Measurements from ENCODE around the gene CANT1. TPM values are rescaled to one million over a fixed set of nuclear protein-coding genes. Genes with fewer than 3 reads are reported as not detected.

CANT1 gene
- total RNA-seq, 4 donors from 2014 or later = 9.2 to 40.6 (median 21.5) TPM

DNA sequence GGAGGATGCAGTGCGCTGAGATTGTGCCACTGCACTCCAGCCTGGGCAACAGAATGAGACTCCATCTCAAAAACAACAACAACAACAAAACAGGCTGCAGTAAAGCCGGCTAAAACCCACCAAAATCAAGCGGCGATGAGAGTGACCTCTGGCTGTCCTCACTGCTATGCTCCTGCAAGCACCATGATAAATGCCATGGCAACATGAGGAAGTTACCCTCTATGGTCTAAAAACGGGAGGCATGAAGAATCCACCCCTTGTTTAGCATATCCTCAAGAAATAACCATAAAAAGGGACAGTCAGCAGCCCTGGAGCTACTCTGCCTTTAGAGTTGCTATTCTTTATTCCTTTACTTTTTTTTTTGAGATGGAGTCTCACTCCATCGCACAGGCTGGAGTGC is 21.4 kb downstream of the CANT1 start:
- intact Hi-C loops (cut with DNase I; ENCODE audit: low total_unique reads) = no loop called here

DNA sequence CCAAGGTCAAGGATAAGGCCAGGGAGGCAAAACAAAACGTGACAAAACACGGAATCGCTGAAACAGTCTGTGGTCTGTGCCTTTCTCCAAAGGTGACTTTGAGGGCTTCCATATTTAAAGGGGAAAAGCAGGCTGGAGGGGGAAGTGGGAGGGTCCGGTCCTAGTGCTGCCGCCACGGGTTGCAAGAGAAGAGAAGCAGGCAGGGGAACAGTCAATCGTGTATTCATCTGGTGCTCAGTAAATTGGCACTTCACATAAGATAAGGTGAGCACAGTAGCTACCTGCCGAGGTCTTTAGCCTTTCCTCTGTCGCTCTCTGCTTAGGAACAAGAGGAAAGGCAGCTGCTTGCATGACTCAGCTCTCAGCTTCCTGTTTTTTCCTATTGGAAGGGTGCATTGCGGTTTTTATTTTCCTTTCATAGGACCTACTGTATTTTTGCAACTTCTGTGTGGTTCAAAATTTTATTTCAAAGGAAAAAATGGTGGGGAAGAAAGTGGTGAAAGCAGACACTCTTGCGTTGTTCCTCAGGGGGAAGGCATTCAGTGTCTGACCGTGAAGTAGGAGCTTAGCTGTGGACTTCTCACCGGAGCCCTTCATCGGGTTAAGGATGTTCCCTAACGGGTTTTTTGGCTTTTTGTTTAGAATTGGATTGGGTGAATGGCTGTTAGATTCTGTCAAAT is 22.8 kb downstream of the CANT1 start:
- no peak for TF ChIP-seq POLR2A (IDR thresholded peaks at IDR 0.05)
- TF ChIP-seq, protein P1, sequence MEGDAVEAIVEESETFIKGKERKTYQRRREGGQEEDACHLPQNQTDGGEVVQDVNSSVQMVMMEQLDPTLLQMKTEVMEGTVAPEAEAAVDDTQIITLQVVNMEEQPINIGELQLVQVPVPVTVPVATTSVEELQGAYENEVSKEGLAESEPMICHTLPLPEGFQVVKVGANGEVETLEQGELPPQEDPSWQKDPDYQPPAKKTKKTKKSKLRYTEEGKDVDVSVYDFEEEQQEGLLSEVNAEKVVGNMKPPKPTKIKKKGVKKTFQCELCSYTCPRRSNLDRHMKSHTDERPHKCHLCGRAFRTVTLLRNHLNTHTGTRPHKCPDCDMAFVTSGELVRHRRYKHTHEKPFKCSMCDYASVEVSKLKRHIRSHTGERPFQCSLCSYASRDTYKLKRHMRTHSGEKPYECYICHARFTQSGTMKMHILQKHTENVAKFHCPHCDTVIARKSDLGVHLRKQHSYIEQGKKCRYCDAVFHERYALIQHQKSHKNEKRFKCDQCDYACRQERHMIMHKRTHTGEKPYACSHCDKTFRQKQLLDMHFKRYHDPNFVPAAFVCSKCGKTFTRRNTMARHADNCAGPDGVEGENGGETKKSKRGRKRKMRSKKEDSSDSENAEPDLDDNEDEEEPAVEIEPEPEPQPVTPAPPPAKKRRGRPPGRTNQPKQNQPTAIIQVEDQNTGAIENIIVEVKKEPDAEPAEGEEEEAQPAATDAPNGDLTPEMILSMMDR (IDR thresholded peaks at IDR 0.05) = no peak
- DNase-seq = no peak

More for the DNA sequence above, 21.4 kb downstream of the CANT1 start:
- no peak overlapping the region for H3K4me3 ChIP-seq
- no peak overlapping the region for H3K27ac ChIP-seq
- H3K27me3 ChIP-seq = no peaks in the 10 kb centered on the region
- no peak for DNase-seq
- TF ChIP-seq, protein P1 (IDR thresholded peaks at IDR 0.05) = no peak
- no peak for TF ChIP-seq POLR2A (IDR thresholded peaks at IDR 0.05)
- H3K9me3 ChIP-seq = no peaks in the 10 kb centered on the region
- H3K36me3 ChIP-seq = no peaks in the 10 kb centered on the region
- peaks cover 0 to 5% of the 10 kb centered on the region in 2 donors for H3K4me1 ChIP-seq

DNA sequence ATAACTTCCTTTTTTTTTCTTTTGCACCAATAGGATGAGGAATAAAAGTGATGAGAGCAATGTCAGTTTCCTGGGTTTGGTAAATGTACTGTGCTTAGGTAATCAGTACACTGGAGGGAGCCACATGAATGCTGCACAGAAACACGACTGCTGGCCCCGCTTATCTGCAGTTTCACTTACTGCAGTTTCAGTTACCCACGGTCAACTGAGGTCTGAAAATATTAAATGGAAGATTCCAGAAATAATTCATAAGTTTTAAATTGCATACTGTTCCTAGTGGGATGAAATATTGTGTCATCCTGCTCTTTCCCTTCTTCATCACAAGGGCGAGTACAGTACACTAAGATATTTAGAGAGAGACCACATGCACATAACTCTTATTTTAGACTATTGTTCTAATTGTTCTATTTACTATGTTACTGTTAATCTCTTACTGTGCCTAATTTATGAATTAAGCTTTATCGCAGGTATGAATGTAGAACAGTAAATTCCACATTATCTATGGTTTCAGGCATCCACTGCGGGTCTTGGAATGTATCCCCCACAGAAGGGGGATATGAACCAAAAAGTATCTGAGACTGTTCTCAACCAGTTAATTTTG is 23.4 kb downstream of the CANT1 start:
- Histone ChIP-seq H3K27ac (peak overlapping the region; percentile 64 to 74), H3K4me1 (peaks cover 0 to 5% of the 10 kb centered on the region in 2 donors), H3K36me3 (no peaks in the 10 kb centered on the region), H3K27me3 (no peaks in the 10 kb centered on the region), H3K9me3 (no peaks in the 10 kb centered on the region), H3K4me3 (peak overlapping the region; percentile 20 to 28)
- TF ChIP-seq, protein P1 (IDR thresholded peaks at IDR 0.05) = peak in 3 of 4 experiments; percentile 21 to 49 (median 31)
- TF ChIP-seq POLR2A (IDR thresholded peaks at IDR 0.05) = no peak
- intact Hi-C loops (cut with DNase I; ENCODE audit: low total_unique reads) = no loop called here
- DNase-seq = no peak

More for the DNA sequence above, 22.8 kb downstream of the CANT1 start:
- Histone ChIP-seq H3K36me3 (no peaks in the 10 kb centered on the region), H3K4me1 (peaks cover 0 to 5% of the 10 kb centered on the region in 2 donors), H3K27ac (peak overlapping the region; percentile 64 to 74), H3K9me3 (no peaks in the 10 kb centered on the region), H3K27me3 (no peaks in the 10 kb centered on the region), H3K4me3 (peak overlapping the region; percentile 20 to 28)
- intact Hi-C loops (cut with DNase I; ENCODE audit: low total_unique reads) = no loop called here

DNA sequence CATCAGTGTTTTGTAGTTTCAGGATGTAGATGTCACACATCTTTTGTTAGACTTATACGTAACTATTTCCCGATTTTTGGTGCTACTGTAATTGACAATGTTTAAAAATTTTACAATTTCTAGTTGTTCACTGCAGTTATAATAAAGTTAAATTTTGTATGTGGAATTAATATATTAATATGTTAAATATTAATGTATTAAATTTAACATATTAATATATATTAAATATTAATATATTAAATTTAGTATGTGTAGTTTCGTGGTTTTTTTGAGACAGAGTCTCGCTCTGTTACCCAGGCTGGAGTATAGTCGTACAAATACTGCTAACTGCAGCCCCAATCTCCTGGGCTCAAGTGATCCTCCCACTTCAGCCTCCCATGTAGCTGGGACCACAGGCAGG is 24.2 kb downstream of the CANT1 start:
- Histone ChIP-seq H3K4me1 (peaks cover 0 to 5% of the 10 kb centered on the region in 2 donors), H3K4me3 (no peak overlapping the region), H3K36me3 (no peaks in the 10 kb centered on the region), H3K27ac (peak overlapping the region in 1 of 2 donors; percentile 74), H3K9me3 (no peaks in the 10 kb centered on the region), H3K27me3 (no peaks in the 10 kb centered on the region)
- DNase-seq = no peak
- intact Hi-C loops (cut with DNase I; ENCODE audit: low total_unique reads) = no loop called here
- TF ChIP-seq POLR2A (IDR thresholded peaks at IDR 0.05) = no peak
- TF ChIP-seq, protein P1 (IDR thresholded peaks at IDR 0.05) = no peak
